GM19238 (cell line): ENCODE results near the gene ZNF556.

ENCODE experiments used
- DNase-seq: peaks from one replicate; pipeline ENCODE4 v3.0.0; 2011; ENCODE audit warnings: low spot score; ENCODE audit not compliant: insufficient read length

ZNF556 gene

GRCh38 chr19:2905918-2906519, 38.9 kb downstream of the ZNF556 start:
- DNase-seq: no peak

DNA sequence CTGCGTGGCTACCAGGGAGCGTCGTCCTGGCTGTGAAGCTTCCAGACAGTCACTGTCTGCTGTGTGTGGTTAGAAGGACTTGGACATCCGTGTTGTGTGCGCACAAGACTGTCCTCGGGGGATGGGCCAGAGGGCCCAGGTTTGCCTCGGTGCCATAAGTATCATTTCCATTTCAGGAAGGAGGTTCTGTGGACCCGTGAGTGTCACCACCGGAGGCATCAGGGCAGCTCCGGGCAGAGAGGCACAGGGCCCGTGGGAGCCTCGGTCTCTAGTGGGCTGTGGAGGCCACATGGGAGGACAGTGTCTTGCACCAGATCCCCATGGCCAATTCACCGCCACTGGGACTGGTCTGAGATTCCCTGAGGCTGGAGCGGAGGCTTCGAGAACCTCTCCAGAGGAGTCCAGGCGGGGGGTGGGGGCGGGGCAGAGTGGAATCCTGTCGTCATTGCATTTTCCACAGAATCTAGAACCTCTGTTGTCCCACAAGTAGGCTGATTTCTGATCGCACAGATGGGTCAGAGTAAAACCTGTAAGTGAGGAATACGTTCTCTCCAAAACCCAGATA, 39.6 kb downstream of the ZNF556 start:
- DNase-seq: no peak

GRCh38 chr19:2912306-2912705, 45.2 kb downstream of the ZNF556 start:
- DNase-seq: no peak

- DNase-seq: no peak
These were observed 50.4 kb downstream of the ZNF556 start for GRCh38 chr19:2917275-2918184.

DNA sequence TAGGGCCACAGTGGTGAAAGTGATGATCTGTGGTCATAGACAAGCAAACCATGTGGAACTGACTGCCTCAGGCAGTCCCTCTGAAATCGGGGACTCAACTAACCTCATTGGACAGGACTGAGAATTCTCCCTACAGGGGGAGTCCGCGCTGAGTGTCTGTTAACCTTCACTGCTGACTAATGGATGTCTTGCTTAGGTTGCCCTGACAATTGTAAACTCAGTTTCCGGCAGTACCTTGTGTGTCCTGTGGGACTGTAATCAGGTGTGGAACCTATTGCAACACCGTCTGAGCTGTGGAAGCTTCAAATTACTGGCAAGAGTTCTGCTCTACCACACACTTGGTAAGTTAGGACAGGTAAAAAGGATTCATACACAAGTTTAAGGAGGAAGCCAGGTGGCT, 55.9 kb downstream of the ZNF556 start:
- no peak for DNase-seq

GRCh38 chr19:2923510-2923909, 56.4 kb downstream of the ZNF556 start:
- no peak for DNase-seq

- no peak for DNase-seq
These were observed 59.4 kb downstream of the ZNF556 start for GRCh38 chr19:2926341-2927031.

GRCh38 chr19:2927032-2927430, 59.9 kb downstream of the ZNF556 start:
- DNase-seq: no peak
